Natural killer cell (primary cell): ENCODE results near the gene ADAM15. TPM values are rescaled to one million over a fixed set of nuclear protein-coding genes. Genes with fewer than 3 reads are reported as not detected.

ENCODE experiments used
- ATAC-seq, 3 donors: fragments of 150-1000 bp in 2 of 3; fragments of 200-7000 bp in 1 of 3; cut with Tn5 transposase; 1 replicate in 1 of 3; 2 replicates in 2 of 3; pipeline ENCODE4 v1.10.0; 2021; ENCODE audit warnings: mild to moderate bottlenecking in 2 of 3, moderate library complexity in 2 of 3
- DNase-seq, 2 donors: peaks; one replicate each; pipeline versions ENCODE4 v3.0.0 to v3.0.0-alpha.2; 2013 to 2021; ENCODE audit warnings: mixed read lengths in 1 of 2
- H3K27ac ChIP-seq: one replicate; pipeline ENCODE4 v1.5.1; 2013; ENCODE audit warnings: mild to moderate bottlenecking, low read length
- H3K27me3 ChIP-seq: one replicate; pipeline ENCODE4 v1.6.1; 2013; ENCODE audit warnings: low read length; ENCODE audit not compliant: control insufficient read depth, insufficient read depth
- H3K36me3 ChIP-seq: one replicate; pipeline ENCODE4 v1.6.1; 2013; ENCODE audit warnings: low read length; ENCODE audit not compliant: control insufficient read depth, insufficient read depth
- H3K4me1 ChIP-seq: one replicate; pipeline ENCODE4 v1.6.1; 2013; ENCODE audit warnings: low read length; ENCODE audit not compliant: control insufficient read depth, insufficient read depth
- H3K4me3 ChIP-seq: one replicate; pipeline ENCODE4 v1.5.1; 2013; ENCODE audit warnings: low read length
- H3K9me3 ChIP-seq: one replicate; pipeline ENCODE4 v1.6.1; 2013; ENCODE audit warnings: low read length; ENCODE audit not compliant: control insufficient read depth, insufficient read depth
- H3K27ac Mint-ChIP-seq, 2 donors: one replicate each; pipeline ENCODE4 v1.8.0; 2022; ENCODE audit warnings: mild to moderate bottlenecking in 2 of 2, mixed read lengths in 2 of 2, moderate library complexity in 1 of 2
- H3K27me3 Mint-ChIP-seq, 2 donors: one replicate each; pipeline ENCODE4 v1.8.0; 2022; ENCODE audit warnings: low read depth in 2 of 2, mixed read lengths in 2 of 2
- H3K36me3 Mint-ChIP-seq: one replicate; pipeline ENCODE4 v1.8.0; 2022; ENCODE audit warnings: mixed read lengths
- H3K4me1 Mint-ChIP-seq, 2 donors: one replicate each; pipeline ENCODE4 v1.8.0; 2022; ENCODE audit warnings: mixed read lengths in 2 of 2
- H3K4me3 Mint-ChIP-seq: one replicate; pipeline ENCODE4 v1.8.0; 2022; ENCODE audit warnings: mild to moderate bottlenecking, moderate library complexity, mixed read lengths
- H3K9me3 Mint-ChIP-seq, 2 donors: one replicate each; pipeline ENCODE4 v1.8.0; 2022; ENCODE audit warnings: mixed read lengths in 2 of 2
- WGBS: methylation state at CpG from one replicate; pipeline ENCODE4 v1.1.7; 2013; ENCODE audit warnings: missing lambda C conversion rate; ENCODE audit not compliant: insufficient coverage; 5-methylcytosine and 5-hydroxymethylcytosine counted together
- intact Hi-C: fragments of 100-400 bp; cut with micrococcal nuclease; formaldehyde crosslinking; loops from one replicate; pipeline ENCODE4 v1.14.2; 2022
- total RNA-seq, 4 donors: library from RNA; stranded (reverse); fragments of 120-200 nt in 1 of 4; gene quantifications; one replicate each; pipeline versions ENCODE4 v1.2.3 to v1.2.4, GENCODE V29; 2013 to 2022
- TF ChIP-seq, protein P1 (sequence below): fragments of 200-600 bp; IDR thresholded peaks from one replicate; pipeline ENCODE4 v1.8.0; 2022; ENCODE audit warnings: antibody characterized with exemption

Gene ADAM15
- total RNA-seq, 3 donors from 2014 or later (not counting 1 experiment from before 2014, with no cell fraction given): 54.6 to 83.2 (median 64.7) TPM

GRCh38 chr1:155032886-155033285 lies 18.2 kb upstream of the ADAM15 start:
- intact Hi-C loops: no loop called here
- Histone ChIP-seq H3K9me3 (no peaks in the 10 kb centered on the region), H3K4me3 (no peak overlapping the region), H3K36me3 (no peaks in the 10 kb centered on the region), H3K27me3 (no peaks in the 10 kb centered on the region), H3K27ac (no peak overlapping the region), H3K4me1 (no peaks in the 10 kb centered on the region)
- ATAC-seq: no peak
- Mint-ChIP-seq H3K4me1 (no peaks in the 10 kb centered on the region), H3K9me3 (no peaks in the 10 kb centered on the region), H3K36me3 (no peaks in the 10 kb centered on the region), H3K4me3 (no peak overlapping the region), H3K27me3 (peaks cover 2% of the 10 kb centered on the region in 2 donors), H3K27ac (no peak overlapping the region)
- DNase-seq: no peak
- TF ChIP-seq, protein P1, sequence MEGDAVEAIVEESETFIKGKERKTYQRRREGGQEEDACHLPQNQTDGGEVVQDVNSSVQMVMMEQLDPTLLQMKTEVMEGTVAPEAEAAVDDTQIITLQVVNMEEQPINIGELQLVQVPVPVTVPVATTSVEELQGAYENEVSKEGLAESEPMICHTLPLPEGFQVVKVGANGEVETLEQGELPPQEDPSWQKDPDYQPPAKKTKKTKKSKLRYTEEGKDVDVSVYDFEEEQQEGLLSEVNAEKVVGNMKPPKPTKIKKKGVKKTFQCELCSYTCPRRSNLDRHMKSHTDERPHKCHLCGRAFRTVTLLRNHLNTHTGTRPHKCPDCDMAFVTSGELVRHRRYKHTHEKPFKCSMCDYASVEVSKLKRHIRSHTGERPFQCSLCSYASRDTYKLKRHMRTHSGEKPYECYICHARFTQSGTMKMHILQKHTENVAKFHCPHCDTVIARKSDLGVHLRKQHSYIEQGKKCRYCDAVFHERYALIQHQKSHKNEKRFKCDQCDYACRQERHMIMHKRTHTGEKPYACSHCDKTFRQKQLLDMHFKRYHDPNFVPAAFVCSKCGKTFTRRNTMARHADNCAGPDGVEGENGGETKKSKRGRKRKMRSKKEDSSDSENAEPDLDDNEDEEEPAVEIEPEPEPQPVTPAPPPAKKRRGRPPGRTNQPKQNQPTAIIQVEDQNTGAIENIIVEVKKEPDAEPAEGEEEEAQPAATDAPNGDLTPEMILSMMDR: no peak
- WGBS: 93% methylated on average over 12 of the region's 12 CpGs

- 87% methylated on average over 7 of the region's 9 CpGs for WGBS
- H3K27me3 ChIP-seq: no peaks in the 10 kb centered on the region
- no peaks in the 10 kb centered on the region for H3K36me3 Mint-ChIP-seq
- peaks cover 5 to 9% of the 10 kb centered on the region in 2 donors for H3K27me3 Mint-ChIP-seq
- TF ChIP-seq, protein P1: no peak
- no peaks in the 10 kb centered on the region for H3K9me3 ChIP-seq
- H3K4me3 ChIP-seq: no peak within 1 kb of the TSS
- ATAC-seq: no peak
- no peak within 1 kb of the TSS for H3K4me3 Mint-ChIP-seq
- no peak within 1 kb of the TSS for H3K27ac Mint-ChIP-seq
- no peaks in the 10 kb centered on the region for H3K4me1 ChIP-seq
- no peaks in the 10 kb centered on the region for H3K9me3 Mint-ChIP-seq
- no peak for DNase-seq
- H3K36me3 ChIP-seq: no peaks in the 10 kb centered on the region
- no peak within 1 kb of the TSS for H3K27ac ChIP-seq
- intact Hi-C loops: no loop called here
- H3K4me1 Mint-ChIP-seq: no peaks in the 10 kb centered on the region
Measured at GRCh38 chr1:155033524-155033923, 17.6 kb upstream of the ADAM15 start, which contains the start of the genes DCST1 and DCST2. Gene DCST1, plus strand, starts transcription at chr1:155033824. Its CDS starts 213 bp downstream, at chr1:155034037. Gene DCST2, minus strand, starts transcription at chr1:155033781. Its CDS starts 80 bp downstream, at chr1:155033701.

- Histone ChIP-seq H3K4me3 (no peak overlapping the region), H3K4me1 (no peaks in the 10 kb centered on the region), H3K27ac (no peak overlapping the region), H3K27me3 (no peaks in the 10 kb centered on the region), H3K9me3 (no peaks in the 10 kb centered on the region), H3K36me3 (no peaks in the 10 kb centered on the region)
- intact Hi-C loops: no loop called here
- 77% methylated on average over 20 of the region's 20 CpGs for WGBS
- H3K4me1 Mint-ChIP-seq: peaks cover 0 to 5% of the 10 kb centered on the region in 2 donors
- no peak for ATAC-seq
- H3K9me3 Mint-ChIP-seq: no peaks in the 10 kb centered on the region
- peaks cover 5 to 12% of the 10 kb centered on the region in 2 donors for H3K27me3 Mint-ChIP-seq
- H3K4me3 Mint-ChIP-seq: no peak overlapping the region
- no peaks in the 10 kb centered on the region for H3K36me3 Mint-ChIP-seq
- TF ChIP-seq, protein P1: no peak
- no peak overlapping the region for H3K27ac Mint-ChIP-seq
- no peak for DNase-seq
Measured at GRCh38 chr1:155034318-155035208, 16.6 kb upstream of the ADAM15 start.
